Left ventricle myocardium superior (tissue), 1 donor: ENCODE results near the gene DNAH5. TPM values are rescaled to one million over a fixed set of nuclear protein-coding genes. Genes with fewer than 3 reads are reported as not detected.
A peak's percentile ranks its signal among the peaks of the same experiment; 100 is the strongest.
"Not testable (repeated sequence)": the region's sequence is repeated elsewhere in the genome, so short reads cannot be mapped to it uniquely, and the experiment has no call there.

ENCODE experiments used
- ATAC-seq: fragments of 200-7000 bp; cut with Tn5 transposase; one replicate; pipeline ENCODE4 v1.9.1; 2020; ENCODE audit warnings: mild to moderate bottlenecking, moderate library complexity
- DNase-seq: peaks from one replicate; pipeline ENCODE4 v3.0.0-alpha.2; 2020
- intact Hi-C: fragments of 100-400 bp; cut with micrococcal nuclease; formaldehyde crosslinking; loops from one replicate; pipeline ENCODE4 v1.11.0; 2022
- long read RNA-seq: library from polyadenylated mRNA; unstranded; transcript quantifications from one replicate; pipeline ENCODE4 v2.0.0, GENCODE V29; 2021
- total RNA-seq: library from RNA; stranded (reverse); fragmentation: NEBNext Ultra II Directional; extraction: Animal tissue kit (Norgen Biotek cat#: 25700); gene quantifications from one replicate; pipeline ENCODE4 v1.2.1, GENCODE V29; 2021
- donor health status: DM: no; HTN: yes; CAD: no; lungs with severe emphysema.

Gene DNAH5
- total RNA-seq, result 0.07 TPM
- long read RNA-seq, partial matches to known transcripts, result 0 of 1 reads
- long read RNA-seq, other reads (novel, unspliced or antisense), result 1 of 1 reads

- ATAC-seq (no peak), DNase-seq (no peak)
- intact Hi-C loops, result no loop called here
Observed at GRCh38 chr5:13944560-13945199, at the start of gene DNAH5. Gene DNAH5 (minus strand): TSS chr5:13944688. CDS start chr5:13944438, 250 bp downstream.

GRCh38 chr5:13993926-13994325 lies 49.4 kb upstream of the DNAH5 start:
- ATAC-seq, result no peak
- intact Hi-C loops, result loop anchor here (10.0 kb wide), 2 partner anchors 101 to 281 kb away; no protein-coding TSS in a partner anchor
- DNase-seq, result no peak

GRCh38 chr5:13992795-13993194 lies 48.3 kb upstream of the DNAH5 start:
- DNase-seq, result no peak
- intact Hi-C loops, result loop anchor here (10.0 kb wide), 2 partner anchors 102 to 282 kb away; no protein-coding TSS in a partner anchor
- no peak for ATAC-seq

DNA sequence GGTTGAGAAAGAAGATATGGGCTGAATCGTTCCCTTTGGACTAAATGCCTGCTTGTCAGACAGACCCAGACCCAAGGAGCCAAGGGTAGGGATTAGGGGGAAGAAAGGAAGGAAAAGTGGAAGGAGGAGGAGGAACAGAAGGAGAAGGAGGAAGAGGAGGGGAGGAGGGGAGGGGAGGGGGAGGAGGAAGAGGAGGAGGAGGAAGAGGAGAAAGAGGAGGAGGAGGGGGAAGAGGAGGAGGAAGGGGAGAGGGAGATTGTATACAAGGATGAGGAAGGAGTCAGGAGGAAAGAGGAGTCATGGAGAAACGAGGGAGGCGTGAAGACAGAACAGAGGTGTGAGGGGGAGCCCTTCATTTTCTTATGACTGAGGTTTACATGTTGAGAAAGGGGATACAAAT lies 46.9 kb upstream of the DNAH5 start:
- ATAC-seq, result no peak
- no peak for DNase-seq
- intact Hi-C loops, result loop anchor here (10.0 kb wide), 2 partner anchors 103 to 283 kb away; no protein-coding TSS in a partner anchor

DNA sequence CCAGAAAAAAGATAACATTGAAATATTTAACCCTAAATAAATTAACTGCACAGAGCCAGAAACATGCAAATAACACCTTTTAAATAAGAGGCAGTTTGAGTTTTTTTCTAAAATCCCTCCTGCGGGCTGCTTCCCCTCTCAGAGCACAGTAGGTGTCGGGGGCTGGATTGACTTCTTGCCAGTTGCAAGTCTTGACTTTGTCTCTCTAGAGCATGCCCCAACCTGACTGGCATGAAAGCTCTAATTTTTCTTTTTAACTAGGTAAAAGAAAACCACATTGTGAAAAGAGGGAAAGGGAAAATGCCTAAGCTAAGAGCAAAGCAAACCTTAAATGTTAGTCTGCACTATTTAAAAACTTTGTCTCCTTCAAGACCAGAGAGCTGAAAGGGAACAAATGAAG lies 46.4 kb upstream of the DNAH5 start:
- DNase-seq (no peak), ATAC-seq (no peak)
- intact Hi-C loops, result loop anchor here (10.0 kb wide), 2 partner anchors 104 to 284 kb away; no protein-coding TSS in a partner anchor

DNA sequence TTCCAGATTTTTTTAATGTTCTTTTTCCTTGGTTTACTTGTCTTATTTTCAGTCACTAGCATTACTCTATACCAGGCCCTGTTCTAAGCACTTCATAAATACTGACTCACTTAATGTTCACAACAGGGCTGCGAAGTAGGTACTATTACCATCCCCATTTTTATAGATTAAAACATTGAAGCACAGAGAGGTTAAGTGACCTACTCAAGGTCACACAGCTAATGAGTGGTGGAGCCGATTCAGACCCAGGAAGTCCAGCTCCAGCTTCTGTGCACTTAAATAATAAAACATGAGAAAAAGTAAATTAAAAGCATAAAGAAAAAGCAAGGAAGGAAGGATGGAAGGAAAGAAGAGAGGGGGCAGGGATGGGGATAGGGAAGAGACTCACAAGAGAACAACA lies 45.3 kb upstream of the DNAH5 start:
- intact Hi-C loops, result loop anchor here (10.0 kb wide), 2 partner anchors 105 to 285 kb away; no protein-coding TSS in a partner anchor
- ATAC-seq, result no peak
- DNase-seq, result no peak

GRCh38 chr5:13987843-13988464 lies 43.5 kb upstream of the DNAH5 start:
- intact Hi-C loops, result no loop called here
- DNase-seq (no peak), ATAC-seq (peak; percentile 55)

GRCh38 chr5:13985731-13986418 lies 41.4 kb upstream of the DNAH5 start:
- no peak for ATAC-seq
- DNase-seq, result no peak
- intact Hi-C loops, result no loop called here

GRCh38 chr5:13984888-13985287 lies 40.4 kb upstream of the DNAH5 start:
- intact Hi-C loops, ATAC-seq, DNase-seq: not testable (repeated sequence)

- peak; percentile 81 for ATAC-seq
- intact Hi-C loops, result no loop called here
- no peak for DNase-seq
Observed at GRCh38 chr5:13976867-13977830, 32.7 kb upstream of the DNAH5 start.

GRCh38 chr5:13976223-13976622 lies 31.7 kb upstream of the DNAH5 start:
- ATAC-seq, result no peak

GRCh38 chr5:13975246-13975645 lies 30.8 kb upstream of the DNAH5 start:
- DNase-seq (no peak), ATAC-seq (no peak)
- intact Hi-C loops, result no loop called here

More at GRCh38 chr5:13976223-13976622, 31.7 kb upstream of the DNAH5 start:
- intact Hi-C loops, result no loop called here
- DNase-seq, result no peak

DNA sequence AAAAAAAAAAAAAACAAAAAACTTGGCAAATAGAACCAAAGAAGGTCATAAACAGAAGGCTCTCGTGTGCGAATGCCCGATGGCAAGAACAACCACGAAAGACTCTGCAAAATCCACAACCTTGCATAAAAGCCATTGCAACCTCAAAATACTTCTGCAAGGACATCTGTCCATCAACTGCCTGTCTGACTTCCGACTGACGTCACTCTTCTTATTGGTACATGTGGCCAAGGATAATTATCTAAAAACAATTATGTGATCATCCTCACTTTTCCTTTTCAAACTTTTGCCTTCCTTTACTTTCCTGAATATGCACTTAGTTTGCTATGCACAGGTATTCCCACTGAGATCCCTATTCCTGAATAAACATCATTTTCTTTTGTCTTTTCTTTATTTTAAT lies 29.2 kb upstream of the DNAH5 start:
- no peak for ATAC-seq
- intact Hi-C loops, result no loop called here
- no peak for DNase-seq

GRCh38 chr5:13972029-13972428 lies 27.5 kb upstream of the DNAH5 start:
- intact Hi-C loops, result no loop called here
- ATAC-seq, result no peak
- no peak for DNase-seq

DNA sequence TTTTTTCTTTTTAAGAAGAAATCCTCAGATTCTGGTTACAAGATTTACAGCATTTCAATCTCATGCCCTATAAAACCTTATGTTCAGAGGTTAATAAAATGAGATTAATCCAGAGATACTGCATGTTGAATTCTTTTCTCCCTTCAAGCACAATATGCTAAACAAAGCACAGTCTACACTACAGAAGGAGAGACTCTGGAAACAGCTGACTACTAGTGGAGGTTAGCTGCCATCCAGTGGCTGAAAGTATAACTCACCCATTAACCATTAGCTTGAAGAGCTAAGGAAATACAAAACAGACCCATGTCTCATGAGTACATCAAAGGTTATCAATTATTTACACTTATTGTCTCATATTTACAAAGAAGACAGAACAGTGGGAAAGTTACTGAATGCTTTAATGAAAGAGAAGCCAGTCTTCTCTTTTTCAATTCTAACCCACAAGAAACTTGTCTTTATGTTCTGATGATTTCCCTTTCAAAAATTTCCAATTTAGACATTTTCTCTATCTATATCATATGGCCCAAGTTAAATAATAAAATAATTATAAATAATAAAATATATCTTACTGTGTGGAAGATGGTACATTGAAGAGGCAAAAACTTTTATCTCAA lies 12.7 kb upstream of the DNAH5 start:
- intact Hi-C loops, result no loop called here
- DNase-seq (no peak), ATAC-seq (peak; percentile 70)

GRCh38 chr5:13956471-13956870 lies 12.0 kb upstream of the DNAH5 start:
- ATAC-seq, result no peak
- intact Hi-C loops, result no loop called here
- no peak for DNase-seq

DNA sequence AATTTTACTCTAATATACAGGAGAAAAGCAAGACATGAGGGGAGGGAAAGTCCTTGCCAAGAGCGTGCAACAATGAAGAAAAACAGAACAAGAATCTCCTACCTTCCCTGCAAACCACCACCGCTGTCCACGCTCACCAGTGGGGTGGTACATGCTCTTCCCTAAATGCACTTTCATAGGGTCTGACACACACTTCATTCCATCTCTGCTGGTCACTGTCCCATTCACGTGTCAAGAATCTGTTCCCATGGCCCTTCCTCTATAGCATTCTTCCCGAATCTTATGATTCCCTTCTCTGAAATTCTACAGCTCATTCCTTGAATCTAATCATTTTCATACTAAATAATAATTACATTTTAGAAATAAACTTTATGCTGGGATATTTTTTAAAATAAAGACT lies 11.4 kb upstream of the DNAH5 start:
- DNase-seq, result no peak
- intact Hi-C loops, result no loop called here
- no peak for ATAC-seq

DNA sequence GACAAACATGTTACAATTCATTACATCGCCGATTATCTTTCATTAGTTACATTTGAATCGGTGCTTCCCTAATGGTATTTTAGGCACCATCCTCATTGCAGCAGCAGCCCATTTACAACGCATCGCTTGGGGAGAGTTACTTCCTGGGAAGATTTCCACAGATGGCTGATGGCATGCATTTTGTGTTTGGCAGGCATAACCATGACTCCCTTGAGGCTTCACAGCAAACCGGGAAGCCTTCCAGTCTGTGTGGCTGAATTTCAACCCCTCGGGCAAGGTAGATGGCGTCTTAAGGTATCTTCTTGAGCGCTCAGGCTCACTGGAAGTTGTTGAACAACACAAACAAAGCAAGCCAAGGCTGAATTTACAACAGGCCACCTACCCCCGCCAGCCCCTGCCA lies 1.6 kb upstream of the DNAH5 start:
- DNase-seq, result no peak
- intact Hi-C loops, result no loop called here
- ATAC-seq, result no peak

DNA sequence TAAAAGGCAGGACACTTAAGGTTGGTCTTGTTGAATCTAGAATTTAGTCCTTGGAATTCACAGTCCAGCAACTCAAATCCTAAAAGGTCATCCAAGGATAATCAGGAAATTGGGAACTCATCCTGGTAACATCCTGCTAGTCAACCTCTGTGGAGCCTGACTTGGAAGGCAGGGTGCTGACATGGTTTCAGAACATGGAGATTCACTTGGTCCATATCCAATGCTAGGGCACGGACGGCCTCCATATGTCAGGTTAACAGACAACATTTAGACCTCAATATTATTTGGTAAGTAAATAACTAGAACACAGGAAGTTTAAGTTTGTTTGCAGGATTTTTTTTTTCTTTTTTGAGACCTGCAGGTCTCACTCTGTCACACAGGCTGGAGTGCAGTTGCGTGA lies 783 bp upstream of the DNAH5 start:
- intact Hi-C loops, result no loop called here
- DNase-seq (no peak), ATAC-seq (no peak)
